SIG-M5 (cell line): Measurements from ENCODE around the gene COLEC12.
A peak's percentile ranks its signal among the peaks of the same experiment; 100 is the strongest.

Experiments
- DNase-seq: peaks from one replicate; lab custom pipeline; 2025; lab: John Stamatoyannopoulos, UW

The COLEC12 gene

GRCh38 chr18:273525-273924, 227.0 kb downstream of the COLEC12 start:
- no peak for DNase-seq

- DNase-seq = no peak
These were observed 227.9 kb downstream of the COLEC12 start for GRCh38 chr18:272650-273049.

DNA sequence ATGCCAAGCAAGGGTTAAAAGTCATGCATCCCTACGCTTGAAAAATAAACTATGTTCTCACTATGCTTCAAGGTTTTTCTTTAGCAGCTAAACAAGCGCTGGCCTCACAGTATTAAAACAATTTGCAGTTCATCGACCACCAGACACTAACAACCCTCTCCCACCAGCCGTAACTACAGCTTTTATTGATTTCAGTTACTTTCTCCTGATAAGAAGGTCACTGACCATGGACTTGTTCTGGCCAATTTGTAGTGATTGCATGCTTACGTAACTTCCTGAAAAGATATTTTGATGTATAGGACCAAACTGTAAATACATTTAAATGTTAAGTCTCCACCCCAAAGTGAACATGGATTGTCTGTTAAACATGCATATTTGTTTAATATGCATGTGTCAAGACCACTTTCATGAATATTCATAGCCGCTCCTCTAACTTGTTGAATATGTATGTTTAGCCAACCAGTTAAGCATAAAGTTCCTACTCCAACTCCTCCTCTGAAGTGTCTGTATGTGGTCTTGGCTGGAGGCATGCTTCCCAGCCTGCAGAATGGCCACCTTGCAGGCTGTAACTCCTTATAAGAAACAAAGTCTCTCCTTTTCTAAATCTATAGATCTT, 230.9 kb downstream of the COLEC12 start:
- DNase-seq = no peak

- DNase-seq = peak; percentile 52
These were observed 232.6 kb downstream of the COLEC12 start, which contains the start of gene THOC1 for GRCh38 chr18:267688-268552. THOC1 (minus strand) TSS chr18:268047; CDS start chr18:268019, 28 bp downstream.

DNA sequence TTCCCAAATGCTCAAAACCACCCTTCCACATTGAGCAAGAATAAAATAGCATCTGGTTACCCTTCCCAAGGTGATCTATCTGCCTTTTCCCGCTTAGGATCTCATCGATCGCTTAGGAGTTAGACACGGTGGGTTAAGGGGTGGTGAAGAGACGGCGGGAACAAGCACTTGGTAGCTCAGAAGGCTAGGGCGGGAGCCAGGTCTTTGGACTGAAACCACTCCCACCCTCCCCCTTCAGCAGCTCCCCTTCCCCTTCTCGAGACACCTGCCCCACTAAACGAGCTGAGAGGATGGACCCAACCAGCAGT, 233.2 kb downstream of the COLEC12 start:
- no peak for DNase-seq
